ENCODE data around the gene RHOJ. TPM values are rescaled to one million over a fixed set of nuclear protein-coding genes. Genes with fewer than 3 reads are reported as not detected.
"Not testable (repeated sequence)": the region's sequence is repeated elsewhere in the genome, so short reads cannot be mapped to it uniquely, and the experiment has no call there.

Gene RHOJ
- total and polyA plus RNA-seq, 2 experiments from 2014 or later, result 0.17 TPM; not detected in 1

DNA sequence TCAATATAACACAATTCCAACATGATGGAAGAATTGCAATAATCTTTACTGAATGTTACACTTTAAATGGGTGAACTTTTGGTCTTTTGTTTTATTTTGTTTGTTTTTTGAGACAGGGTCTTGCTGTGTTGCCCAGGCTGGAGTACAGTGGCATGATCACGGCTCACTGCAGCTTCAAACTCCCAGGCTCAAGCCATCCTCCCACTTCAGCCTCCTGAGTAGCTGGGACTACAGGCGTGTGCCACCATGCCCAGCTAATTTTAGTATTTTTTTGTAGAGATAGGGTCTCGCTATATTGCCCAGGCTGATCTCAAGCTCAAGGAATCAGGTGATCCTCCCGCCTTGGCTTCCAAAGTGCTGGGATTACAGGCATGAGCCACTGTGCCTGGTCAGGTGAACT lies 75.7 kb downstream of the RHOJ start:
- H3K4me3 ChIP-seq; H3K27me3 Mint-ChIP-seq (ENCODE audit: insufficient read depth, low read depth, poor library complexity); H3F3A ChIP-seq (replicated peaks; ENCODE audit: low read depth); H3K9me3 Mint-ChIP-seq; H3K9me2 ChIP-seq (ENCODE audit: insufficient read depth); H3K36me3 Mint-ChIP-seq (ENCODE audit: low read depth); H3K27ac Mint-ChIP-seq; H4K20me1 ChIP-seq (replicated peaks; ENCODE audit: insufficient read depth); H3K4me1 ChIP-seq (ENCODE audit: insufficient read depth); H3K4me3 Mint-ChIP-seq; H3K4me1 Mint-ChIP-seq; H3K4me2 ChIP-seq; H2AFZ ChIP-seq; H3K27me3 ChIP-seq (ENCODE audit: insufficient read depth); ATAC-seq; H3K27ac ChIP-seq (ENCODE audit: low read depth); H3K36me3 ChIP-seq (ENCODE audit: insufficient read depth); H3K79me2 ChIP-seq (replicated peaks; ENCODE audit: insufficient read depth); DNase-seq (ENCODE audit: low spot score): not testable (repeated sequence)

DNA sequence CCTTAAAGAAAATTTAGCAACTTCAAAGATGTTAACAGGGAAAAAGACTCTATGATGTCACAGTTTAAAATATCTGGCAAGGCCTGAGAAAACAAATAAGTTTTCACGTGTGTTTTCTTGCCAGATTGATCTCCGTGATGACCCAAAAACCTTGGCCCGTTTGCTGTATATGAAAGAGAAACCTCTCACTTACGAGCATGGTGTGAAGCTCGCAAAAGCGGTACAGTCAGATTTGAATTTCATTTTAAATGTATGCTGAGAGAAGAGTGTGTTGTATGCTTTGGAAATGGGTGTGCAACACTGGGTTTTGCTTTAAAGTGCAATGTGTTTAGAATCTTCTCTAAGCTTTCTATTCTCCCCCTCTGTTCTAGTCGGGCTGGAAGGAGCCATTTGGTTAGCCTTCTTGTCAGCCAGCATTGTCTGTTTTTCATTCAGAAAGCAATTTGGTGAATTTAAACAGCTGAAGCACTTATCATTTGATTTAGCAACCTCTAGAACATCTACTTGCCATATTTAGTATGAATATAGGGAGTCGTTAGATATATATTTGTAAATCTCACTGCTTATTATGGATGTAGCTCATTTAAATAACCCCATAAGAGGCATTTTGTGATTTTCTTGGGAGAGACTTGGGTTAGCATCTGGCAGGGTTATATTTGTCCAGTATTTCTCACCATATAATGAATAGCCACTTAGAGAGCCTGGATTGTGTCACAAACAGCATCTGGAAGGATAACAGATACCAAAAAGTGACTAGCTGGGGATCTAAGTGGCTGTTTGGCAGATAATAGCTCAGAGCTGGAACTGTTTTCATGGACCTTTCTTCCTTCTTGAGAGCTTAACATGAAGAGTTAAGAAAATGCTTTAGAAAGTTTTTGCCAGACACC lies 79.0 kb downstream of the RHOJ start:
- H3K27ac ChIP-seq (ENCODE audit: low read depth), result no peak overlapping the region
- Mint-ChIP-seq H3K4me1 (no peaks in the 10 kb centered on the region), H3K27ac (no peak overlapping the region), H3K4me3 (no peak overlapping the region), H3K36me3 (ENCODE audit: low read depth) (no peaks in the 10 kb centered on the region), H3K27me3 (ENCODE audit: insufficient read depth, low read depth, poor library complexity) (no peaks in the 10 kb centered on the region), H3K9me3 (no peaks in the 10 kb centered on the region)
- TF ChIP-seq CTCF (conservative IDR thresholded peaks at IDR 0.05; ENCODE audit: low read depth in 2 of 2) (no peak), EZH2 (IDR thresholded peaks at IDR 0.05; ENCODE audit: low read depth, unreplicated experiment) (no peak), POLR2AphosphoS5 (IDR thresholded peaks at IDR 0.05; ENCODE audit: low read depth) (no peak)
- TF ChIP-seq, protein P1, sequence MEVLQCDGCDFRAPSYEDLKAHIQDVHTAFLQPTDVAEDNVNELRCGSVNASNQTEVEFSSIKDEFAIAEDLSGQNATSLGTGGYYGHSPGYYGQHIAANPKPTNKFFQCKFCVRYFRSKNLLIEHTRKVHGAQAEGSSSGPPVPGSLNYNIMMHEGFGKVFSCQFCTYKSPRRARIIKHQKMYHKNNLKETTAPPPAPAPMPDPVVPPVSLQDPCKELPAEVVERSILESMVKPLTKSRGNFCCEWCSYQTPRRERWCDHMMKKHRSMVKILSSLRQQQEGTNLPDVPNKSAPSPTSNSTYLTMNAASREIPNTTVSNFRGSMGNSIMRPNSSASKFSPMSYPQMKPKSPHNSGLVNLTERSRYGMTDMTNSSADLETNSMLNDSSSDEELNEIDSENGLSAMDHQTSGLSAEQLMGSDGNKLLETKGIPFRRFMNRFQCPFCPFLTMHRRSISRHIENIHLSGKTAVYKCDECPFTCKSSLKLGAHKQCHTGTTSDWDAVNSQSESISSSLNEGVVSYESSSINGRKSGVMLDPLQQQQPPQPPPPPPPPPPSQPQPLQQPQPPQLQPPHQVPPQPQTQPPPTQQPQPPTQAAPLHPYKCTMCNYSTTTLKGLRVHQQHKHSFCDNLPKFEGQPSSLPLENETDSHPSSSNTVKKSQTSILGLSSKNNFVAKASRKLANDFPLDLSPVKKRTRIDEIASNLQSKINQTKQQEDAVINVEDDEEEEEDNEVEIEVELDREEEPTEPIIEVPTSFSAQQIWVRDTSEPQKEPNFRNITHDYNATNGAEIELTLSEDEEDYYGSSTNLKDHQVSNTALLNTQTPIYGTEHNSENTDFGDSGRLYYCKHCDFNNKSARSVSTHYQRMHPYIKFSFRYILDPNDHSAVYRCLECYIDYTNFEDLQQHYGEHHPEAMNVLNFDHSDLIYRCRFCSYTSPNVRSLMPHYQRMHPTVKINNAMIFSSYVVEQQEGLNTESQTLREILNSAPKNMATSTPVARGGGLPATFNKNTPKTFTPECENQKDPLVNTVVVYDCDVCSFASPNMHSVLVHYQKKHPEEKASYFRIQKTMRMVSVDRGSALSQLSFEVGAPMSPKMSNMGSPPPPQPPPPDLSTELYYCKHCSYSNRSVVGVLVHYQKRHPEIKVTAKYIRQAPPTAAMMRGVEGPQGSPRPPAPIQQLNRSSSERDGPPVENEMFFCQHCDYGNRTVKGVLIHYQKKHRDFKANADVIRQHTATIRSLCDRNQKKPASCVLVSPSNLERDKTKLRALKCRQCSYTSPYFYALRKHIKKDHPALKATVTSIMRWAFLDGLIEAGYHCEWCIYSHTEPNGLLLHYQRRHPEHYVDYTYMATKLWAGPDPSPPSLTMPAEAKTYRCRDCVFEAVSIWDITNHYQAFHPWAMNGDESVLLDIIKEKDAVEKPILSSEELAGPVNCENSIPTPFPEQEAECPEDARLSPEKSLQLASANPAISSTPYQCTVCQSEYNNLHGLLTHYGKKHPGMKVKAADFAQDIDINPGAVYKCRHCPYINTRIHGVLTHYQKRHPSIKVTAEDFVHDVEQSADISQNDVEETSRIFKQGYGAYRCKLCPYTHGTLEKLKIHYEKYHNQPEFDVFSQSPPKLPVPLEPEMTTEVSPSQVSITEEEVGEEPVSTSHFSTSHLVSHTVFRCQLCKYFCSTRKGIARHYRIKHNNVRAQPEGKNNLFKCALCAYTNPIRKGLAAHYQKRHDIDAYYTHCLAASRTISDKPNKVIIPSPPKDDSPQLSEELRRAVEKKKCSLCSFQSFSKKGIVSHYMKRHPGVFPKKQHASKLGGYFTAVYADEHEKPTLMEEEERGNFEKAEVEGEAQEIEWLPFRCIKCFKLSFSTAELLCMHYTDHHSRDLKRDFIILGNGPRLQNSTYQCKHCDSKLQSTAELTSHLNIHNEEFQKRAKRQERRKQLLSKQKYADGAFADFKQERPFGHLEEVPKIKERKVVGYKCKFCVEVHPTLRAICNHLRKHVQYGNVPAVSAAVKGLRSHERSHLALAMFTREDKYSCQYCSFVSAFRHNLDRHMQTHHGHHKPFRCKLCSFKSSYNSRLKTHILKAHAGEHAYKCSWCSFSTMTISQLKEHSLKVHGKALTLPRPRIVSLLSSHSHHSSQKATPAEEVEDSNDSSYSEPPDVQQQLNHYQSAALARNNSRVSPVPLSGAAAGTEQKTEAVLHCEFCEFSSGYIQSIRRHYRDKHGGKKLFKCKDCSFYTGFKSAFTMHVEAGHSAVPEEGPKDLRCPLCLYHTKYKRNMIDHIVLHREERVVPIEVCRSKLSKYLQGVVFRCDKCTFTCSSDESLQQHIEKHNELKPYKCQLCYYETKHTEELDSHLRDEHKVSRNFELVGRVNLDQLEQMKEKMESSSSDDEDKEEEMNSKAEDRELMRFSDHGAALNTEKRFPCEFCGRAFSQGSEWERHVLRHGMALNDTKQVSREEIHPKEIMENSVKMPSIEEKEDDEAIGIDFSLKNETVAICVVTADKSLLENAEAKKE (CRISPR knock-in tag; IDR thresholded peaks at IDR 0.05), result no peak
- TF ChIP-seq, protein P2, sequence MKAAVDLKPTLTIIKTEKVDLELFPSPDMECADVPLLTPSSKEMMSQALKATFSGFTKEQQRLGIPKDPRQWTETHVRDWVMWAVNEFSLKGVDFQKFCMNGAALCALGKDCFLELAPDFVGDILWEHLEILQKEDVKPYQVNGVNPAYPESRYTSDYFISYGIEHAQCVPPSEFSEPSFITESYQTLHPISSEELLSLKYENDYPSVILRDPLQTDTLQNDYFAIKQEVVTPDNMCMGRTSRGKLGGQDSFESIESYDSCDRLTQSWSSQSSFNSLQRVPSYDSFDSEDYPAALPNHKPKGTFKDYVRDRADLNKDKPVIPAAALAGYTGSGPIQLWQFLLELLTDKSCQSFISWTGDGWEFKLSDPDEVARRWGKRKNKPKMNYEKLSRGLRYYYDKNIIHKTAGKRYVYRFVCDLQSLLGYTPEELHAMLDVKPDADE (IDR thresholded peaks at IDR 0.05), result no peak
- TF ChIP-seq, protein P3, sequence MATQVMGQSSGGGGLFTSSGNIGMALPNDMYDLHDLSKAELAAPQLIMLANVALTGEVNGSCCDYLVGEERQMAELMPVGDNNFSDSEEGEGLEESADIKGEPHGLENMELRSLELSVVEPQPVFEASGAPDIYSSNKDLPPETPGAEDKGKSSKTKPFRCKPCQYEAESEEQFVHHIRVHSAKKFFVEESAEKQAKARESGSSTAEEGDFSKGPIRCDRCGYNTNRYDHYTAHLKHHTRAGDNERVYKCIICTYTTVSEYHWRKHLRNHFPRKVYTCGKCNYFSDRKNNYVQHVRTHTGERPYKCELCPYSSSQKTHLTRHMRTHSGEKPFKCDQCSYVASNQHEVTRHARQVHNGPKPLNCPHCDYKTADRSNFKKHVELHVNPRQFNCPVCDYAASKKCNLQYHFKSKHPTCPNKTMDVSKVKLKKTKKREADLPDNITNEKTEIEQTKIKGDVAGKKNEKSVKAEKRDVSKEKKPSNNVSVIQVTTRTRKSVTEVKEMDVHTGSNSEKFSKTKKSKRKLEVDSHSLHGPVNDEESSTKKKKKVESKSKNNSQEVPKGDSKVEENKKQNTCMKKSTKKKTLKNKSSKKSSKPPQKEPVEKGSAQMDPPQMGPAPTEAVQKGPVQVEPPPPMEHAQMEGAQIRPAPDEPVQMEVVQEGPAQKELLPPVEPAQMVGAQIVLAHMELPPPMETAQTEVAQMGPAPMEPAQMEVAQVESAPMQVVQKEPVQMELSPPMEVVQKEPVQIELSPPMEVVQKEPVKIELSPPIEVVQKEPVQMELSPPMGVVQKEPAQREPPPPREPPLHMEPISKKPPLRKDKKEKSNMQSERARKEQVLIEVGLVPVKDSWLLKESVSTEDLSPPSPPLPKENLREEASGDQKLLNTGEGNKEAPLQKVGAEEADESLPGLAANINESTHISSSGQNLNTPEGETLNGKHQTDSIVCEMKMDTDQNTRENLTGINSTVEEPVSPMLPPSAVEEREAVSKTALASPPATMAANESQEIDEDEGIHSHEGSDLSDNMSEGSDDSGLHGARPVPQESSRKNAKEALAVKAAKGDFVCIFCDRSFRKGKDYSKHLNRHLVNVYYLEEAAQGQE (IDR thresholded peaks at IDR 0.05; ENCODE audit: unreplicated experiment), result no peak
- no peaks in the 10 kb centered on the region for H3K9me2 ChIP-seq (ENCODE audit: insufficient read depth)
- no peaks in the 10 kb centered on the region for H4K20me1 ChIP-seq (replicated peaks; ENCODE audit: insufficient read depth)
- H3K4me3 ChIP-seq, result no peak overlapping the region
- no peaks in the 10 kb centered on the region; the same call in 1 of the 2 replicates for H3K4me1 ChIP-seq (ENCODE audit: insufficient read depth)
- no peaks in the 10 kb centered on the region for H3F3A ChIP-seq (replicated peaks; ENCODE audit: low read depth)
- DNase-seq (ENCODE audit: low spot score) (no peak), ATAC-seq (no peak)
- no peaks in the 10 kb centered on the region for H3K27me3 ChIP-seq (ENCODE audit: insufficient read depth)
- no peaks in the 10 kb centered on the region for H3K36me3 ChIP-seq (ENCODE audit: insufficient read depth)
- H3K79me2 ChIP-seq (replicated peaks; ENCODE audit: insufficient read depth), result no peaks in the 10 kb centered on the region
- H2AFZ ChIP-seq, result no peak overlapping the region; the same call in 1 of the 2 replicates
- H3K4me2 ChIP-seq, result no peak overlapping the region
